HG03196 (cell line): ENCODE data around the gene RBCK1.
"Not testable (repeated sequence)": the region's sequence is repeated elsewhere in the genome, so short reads cannot be mapped to it uniquely, and the experiment has no call there.

ENCODE experiments used
- ATAC-seq: cut with Tn5 transposase; IDR thresholded peaks from one replicate; pipeline ENCODE4 v1.9.1; 2021; ENCODE audit not compliant: unreplicated experiment

The RBCK1 gene

DNA sequence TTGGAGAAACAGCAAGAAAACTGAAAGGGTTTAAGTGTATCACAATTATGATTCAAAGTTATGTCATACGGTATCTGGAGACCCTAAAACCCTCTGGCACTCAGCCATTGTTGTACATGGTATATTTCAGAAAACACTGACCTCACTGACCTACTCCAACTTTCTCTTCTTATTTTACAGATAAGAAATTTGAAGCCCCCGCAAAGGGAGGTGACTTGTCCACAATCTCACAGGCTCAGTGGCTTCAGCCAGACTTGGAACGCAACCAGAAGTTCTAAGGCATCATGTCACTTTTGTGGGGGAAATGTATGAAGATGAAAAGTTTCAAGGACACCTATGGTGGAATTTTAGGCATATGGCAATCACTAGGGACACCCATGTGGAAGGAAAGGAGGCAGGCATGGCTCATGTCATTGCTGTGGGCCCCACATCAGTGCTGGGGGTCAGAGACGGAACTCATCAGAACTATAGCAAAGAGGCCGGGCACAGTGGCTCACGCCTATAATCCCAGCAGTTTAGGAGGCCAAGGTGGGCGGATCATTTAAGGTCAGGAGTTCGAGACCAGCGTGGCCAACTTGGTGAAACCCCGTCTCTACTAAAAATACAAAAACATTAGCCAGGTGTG lies 32.7 kb upstream of the RBCK1 start:
- ATAC-seq: no peak

DNA sequence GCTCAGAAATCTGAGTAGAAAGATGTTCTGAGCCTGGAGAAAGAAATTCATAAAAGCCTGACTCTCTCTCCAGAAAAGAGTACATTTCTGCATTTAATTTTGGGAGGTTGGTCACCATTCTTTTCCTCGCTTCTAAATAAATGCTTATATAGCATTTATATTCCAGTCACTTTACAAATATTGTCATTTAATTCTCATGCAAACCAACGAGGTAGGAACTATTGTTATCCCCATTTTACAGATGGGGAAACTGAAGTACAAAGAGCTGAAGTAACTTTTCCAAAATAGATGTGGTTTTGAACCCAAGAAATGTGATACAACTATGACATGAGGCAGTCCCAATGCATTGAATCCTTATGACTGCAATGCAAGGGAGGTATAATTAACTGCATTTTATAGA lies 32.0 kb upstream of the RBCK1 start:
- no peak for ATAC-seq

DNA sequence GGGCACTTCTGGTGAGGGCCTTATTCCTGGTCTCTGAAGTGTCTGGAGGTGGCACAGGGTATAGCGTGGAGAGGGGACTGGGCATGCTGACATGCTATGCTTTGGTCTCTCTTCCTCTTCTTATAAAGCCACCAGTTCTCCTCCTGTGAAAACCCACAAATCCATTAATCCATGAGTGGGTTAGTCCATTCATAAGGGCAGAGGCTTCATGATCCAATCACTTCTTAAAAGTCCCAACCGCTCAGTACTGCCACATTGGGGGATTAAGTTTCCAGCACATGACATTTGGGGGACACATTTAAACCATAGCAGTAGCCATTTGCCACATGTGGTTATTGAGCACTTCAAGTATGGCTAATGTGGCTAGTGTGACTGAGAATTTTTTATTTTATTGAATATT lies 31.3 kb upstream of the RBCK1 start:
- no peak for ATAC-seq

DNA sequence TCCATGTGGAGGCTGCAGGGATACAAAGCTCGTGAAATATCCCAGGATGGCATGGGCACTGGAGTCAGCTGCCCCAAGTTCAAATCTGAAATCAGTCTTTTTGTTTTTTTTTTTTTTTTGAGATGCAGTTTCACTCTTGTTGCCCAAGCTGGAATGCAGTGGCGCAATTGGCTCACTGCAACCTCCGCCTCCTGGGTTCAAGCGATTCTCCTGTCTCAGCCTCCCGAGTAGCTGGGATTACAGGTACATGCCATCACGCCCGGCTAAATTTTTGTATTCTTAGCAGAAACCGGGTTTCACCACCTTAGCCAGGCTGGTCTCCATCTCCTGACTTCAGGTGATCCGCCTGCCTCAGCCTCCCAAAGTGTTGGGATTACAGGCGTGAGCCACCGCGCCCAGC lies 30.5 kb upstream of the RBCK1 start:
- ATAC-seq: not testable (repeated sequence)

DNA sequence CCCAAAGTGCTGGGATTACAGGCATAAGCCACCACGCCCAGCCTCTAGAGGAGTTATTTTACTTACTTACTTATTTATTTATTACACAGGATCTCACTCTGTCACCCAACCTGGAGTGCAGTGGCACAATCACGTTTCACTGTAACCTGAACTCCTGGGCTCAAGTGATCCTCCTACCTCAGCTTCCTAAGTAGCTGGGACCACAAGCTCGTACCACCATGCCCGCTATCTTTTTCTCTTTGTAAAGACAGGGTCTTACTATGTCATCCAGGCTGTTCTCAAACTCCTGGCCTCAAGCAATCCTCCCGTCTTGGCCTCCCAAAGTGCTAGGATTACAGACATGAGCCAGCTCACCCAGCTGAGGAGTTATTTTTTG lies 29.1 kb upstream of the RBCK1 start:
- no peak for ATAC-seq

DNA sequence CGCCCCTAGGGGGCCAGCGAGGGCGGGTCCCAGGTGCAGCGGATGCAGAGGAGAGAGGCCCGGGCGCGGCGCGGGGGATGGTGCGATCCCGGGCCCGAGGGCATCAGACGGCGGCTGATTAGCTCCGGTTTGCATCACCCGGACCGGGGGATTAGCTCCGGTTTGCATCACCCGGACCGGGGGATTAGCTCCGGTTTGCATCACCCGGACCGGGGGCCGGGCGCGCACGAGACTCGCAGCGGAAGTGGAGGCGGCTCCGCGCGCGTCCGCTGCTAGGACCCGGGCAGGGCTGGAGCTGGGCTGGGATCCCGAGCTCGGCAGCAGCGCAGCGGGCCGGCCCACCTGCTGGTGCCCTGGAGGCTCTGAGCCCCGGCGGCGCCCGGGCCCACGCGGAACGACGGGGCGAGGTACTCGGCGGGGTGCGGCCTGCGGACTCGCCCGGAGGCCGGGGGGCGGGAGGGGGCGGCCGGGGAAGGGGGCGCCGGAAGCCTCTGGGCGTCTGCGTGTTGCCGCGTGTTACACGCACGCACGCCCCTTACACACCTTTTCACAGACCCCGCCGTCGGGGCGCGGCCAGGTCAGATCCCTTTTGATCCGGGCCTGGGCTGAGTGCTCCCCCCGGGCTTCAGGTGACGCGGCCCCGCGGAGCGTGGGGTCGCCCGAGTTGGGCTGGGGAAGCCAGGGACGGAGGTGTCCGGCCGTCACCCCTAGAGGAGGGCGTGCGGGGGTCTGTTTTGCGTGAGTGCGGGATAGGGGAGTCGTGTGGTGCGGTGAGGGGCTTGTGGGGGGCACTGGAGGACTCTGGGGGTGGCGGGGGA lies 27.1 kb upstream of the RBCK1 start:
- peak; percentile 47 for ATAC-seq

DNA sequence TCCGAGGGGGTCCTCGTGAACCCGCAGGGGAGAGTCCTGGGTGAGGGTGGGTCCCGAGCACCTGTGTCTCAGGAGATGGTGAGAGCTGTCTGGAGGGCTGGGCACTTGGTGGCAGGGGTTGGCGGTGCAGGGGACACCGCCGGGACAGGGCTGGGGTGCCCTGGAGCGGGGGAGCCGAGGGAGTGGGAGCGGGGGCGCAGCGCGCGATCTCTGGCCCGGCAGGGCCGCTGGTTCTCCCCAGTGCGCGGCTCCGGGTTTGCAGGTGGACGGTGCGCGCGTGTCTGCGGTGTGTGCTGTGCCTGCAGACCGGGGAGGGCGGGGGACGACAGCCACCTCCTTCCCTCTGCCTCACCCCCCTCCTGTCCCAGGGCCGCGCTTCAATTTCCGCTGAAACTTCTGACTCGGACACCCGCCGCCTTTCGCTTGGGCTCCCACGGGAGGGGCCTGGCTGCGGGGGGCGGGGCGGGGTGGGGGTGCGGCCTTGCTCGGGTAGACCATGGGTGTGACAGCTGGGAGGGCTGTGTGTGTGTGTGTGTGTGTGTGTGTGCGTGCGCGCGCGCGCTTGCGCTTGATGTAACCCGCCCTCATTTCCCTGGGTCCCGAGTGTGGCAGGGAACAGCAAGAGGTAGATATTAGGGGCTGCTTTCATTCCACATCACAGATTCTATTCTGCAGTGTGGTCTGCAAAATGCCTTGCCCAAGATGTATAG lies 26.4 kb upstream of the RBCK1 start:
- ATAC-seq: peak; percentile 56

DNA sequence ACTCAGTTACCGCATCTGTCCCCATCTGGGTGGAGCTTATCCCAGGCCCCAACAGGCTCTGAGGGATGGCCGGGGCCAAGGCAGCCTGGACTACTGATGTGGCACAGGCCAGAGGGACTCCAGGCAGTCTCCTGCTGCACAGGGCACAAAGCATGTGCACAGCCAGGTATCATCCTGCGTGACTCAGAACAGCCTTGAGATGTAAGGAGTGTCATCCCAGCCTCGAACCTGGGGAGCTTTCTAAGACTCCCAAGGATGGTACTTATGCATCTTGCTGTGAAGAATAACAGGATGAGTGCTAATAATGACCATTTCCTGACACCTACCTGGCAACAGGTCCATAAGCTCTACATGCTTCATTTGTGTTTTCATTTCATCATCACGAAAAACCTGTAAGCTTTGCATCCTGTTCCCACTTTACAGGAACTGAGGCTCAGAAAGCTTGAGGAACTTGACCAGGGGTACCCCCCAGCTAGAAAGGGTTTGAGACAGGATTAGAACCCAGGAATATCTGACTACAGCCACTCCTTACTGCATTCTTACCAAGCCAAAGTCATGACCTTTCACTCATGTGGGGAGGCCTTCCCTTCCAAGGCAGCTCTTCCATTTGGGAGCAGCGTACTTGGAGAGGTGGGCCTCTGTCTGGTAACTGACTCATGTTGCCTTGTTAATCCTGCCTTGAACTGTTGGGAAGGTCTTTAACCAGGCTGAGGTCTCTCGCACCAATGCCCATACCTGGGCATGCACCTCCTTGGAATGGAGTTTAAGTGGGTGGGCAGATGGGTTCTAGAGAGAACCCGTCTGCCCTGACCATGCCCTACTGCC lies 25.6 kb upstream of the RBCK1 start:
- ATAC-seq: peak; percentile 1

DNA sequence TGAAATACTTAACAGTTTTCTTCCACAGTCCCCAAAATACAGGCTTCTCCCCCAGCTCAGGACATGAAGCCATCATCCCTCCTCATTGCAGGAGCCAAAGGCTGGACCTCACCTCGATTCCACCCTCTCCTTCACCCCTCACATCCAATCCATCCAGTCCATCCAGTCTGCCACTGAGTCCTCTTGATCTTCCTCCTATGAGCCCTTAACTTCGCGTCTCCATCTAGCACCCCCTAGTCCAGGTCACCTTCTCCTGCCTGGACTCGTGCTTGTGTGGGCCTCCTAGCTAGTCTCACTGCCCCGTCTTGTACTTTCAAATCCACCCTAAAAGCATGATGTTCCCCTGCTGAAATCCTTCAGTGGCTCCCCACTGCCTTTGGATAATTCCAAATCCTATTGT lies 24.2 kb upstream of the RBCK1 start:
- ATAC-seq: no peak

DNA sequence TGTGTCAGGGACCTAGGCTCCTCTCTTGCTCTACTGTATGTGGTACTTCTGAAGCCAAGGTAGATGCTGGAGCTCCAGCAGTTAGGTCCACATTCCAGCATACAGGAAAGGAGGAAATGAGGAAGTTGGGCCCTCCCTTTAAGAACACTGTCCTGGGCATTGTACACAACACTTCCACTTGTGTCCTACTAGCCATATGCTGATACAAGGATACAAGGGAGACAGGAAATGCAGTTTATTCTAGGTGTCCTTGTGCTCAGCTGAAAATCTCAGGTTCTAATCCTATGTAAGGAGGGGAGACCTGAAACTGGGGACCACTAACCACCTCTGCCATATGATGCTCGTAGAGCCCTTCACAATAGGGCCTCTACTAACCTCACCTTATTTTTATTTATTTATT lies 23.4 kb upstream of the RBCK1 start:
- ATAC-seq: no peak

DNA sequence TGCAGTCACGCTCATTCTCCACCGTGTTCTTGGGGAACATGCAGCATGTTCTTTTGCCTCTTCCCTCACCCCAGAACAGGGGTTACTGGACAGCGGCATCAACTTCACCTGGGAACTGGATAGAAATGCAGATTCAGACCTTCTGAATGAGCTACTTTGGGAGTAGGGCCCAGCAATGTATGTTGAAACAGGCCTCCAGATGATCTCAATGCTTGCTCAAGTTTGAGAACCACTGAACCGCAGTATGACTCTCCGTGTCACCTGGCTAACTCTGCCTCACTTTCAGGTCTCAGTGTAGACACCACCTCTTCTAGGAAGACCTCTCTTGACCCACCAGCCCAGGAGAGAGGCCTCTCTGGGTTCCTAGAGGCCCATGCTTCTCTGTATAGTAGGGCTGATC lies 22.7 kb upstream of the RBCK1 start:
- no peak for ATAC-seq

DNA sequence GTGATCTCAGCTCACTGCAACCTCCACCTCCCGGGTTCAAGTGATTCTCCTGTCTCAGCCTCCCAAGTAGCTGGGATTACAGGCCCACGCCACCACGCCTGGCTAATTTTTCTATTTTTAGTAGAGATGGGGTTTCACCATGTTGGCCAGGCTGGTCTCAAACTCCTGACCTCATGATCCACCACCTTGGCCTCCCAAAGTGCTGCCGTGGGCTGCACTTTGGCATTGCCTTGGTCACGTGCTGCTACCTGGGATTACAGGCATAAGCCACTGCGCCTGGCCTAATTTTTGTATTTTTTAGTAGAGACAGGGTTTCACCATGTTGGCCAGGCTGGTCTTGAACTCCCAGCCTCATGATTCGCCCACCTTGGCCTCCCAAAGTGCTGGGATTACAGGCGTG lies 21.5 kb upstream of the RBCK1 start:
- ATAC-seq: not testable (repeated sequence)

DNA sequence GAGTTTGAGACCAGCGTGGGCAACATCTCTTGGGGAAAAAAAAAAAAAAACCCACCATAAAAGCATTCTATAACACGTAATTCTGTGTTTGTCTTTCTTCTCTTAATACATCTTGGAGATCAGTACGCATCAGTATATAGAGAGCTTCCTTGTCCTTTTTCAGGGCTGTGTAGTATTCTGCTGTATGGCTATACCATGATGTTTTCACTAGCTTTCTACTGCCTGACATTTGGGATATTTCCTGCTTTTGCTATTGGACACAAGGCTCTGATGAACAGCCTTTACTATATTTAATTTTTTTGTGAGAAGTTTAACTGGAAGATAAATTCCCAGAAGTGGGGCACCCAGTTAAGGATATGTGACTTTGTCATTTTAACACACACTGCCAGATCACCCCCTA lies 20.6 kb upstream of the RBCK1 start:
- no peak for ATAC-seq

DNA sequence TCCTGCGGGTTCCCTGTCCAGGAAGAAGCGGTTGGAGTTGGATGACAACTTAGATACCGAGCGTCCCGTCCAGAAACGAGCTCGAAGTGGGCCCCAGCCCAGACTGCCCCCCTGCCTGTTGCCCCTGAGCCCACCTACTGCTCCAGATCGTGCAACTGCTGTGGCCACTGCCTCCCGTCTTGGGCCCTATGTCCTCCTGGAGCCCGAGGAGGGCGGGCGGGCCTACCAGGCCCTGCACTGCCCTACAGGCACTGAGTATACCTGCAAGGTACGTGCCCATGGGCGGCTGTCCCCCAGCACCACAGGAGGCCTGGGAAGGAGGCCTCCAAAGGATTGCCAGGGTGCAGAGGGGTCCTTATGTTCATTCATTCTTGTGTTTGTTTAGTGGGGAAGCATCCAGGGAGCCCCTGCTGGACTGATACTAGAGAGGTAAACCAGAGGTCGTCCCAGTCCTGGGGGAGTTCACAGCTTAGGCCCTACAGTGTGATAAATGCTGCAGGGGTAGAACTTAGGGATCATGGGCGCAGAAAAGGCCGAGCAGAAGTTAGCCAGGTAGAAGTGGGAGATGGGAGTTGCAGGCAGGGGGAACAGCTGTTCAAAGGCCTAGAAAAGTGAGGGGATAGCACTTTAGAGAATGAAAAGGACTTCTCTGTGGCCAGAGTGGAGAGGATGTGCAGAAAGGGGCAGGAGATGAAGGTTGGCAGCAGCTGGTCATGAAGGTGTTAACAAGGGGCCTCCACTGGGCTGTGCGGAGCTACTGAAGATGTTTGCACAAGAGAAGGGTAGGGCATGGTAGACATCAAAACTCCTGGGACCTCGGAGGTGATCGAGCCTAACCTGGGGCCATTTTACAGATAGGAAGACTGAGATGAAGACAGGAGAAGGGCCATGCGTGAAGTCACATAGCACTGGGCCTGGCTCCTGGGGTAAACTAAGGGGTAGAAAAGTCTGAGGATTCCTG lies 19.8 kb upstream of the RBCK1 start:
- ATAC-seq: no peak

DNA sequence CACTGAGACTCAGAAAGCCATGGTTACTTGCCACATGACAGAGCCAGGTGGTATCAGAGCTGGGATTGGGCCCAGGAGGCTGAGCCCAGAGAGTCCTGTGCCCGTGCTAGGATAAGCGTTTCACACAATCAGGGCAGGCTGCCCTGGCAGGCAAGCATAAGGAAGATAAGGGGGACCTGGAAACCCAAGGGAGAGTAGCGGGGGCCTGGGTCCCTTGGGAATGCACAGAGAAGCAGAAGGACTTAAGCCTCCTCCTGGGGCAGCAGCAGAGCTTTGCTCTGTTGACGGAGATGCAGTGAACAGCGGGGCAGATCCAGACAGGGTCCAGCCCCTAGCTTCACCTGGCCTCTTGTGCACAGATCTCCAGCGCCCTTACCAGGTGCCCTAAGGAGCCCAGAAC lies 18.9 kb upstream of the RBCK1 start:
- ATAC-seq: no peak

DNA sequence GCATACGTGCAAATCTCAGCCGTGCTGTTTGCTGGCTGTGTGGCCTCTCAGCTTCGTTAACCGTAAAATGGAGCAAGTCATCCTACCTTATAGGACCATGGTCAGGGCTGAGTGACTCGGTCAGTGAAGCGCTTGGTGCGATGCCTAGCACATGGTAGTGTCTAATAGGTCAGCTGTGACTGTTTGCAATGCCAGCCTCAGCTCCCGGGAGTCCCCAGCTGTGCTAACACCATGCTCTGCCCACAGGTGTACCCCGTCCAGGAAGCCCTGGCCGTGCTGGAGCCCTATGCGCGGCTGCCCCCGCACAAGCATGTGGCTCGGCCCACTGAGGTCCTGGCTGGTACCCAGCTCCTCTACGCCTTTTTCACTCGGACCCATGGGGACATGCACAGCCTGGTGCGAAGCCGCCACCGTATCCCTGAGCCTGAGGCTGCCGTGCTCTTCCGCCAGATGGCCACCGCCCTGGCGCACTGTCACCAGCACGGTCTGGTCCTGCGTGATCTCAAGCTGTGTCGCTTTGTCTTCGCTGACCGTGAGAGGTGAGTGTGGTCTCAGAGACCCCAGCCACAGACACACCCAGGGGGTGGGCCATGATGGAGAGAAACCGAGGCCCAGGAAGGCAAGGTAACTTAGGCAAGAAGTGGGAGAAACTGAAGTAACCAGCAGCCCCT lies 16.9 kb upstream of the RBCK1 start:
- ATAC-seq: no peak

DNA sequence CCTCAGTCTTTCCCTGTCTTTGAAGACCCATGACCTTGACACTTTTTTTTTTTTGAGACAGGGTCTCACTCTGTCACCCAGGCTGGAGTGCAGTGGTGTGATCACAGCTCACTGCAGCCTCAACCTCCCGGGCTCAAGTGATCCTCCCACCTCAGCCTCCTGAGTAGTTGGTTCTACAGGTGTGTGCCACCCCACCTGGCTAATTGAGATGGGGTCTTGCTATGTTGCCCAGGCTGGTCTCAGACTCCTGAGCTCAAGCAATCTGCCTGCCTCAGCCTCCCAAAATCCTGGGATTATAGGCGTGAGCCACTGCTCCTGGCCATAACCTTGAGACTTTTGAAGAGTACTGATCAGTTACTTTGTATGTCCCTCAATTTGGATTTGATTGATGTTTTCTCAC lies 14.8 kb upstream of the RBCK1 start:
- not testable (repeated sequence) for ATAC-seq

DNA sequence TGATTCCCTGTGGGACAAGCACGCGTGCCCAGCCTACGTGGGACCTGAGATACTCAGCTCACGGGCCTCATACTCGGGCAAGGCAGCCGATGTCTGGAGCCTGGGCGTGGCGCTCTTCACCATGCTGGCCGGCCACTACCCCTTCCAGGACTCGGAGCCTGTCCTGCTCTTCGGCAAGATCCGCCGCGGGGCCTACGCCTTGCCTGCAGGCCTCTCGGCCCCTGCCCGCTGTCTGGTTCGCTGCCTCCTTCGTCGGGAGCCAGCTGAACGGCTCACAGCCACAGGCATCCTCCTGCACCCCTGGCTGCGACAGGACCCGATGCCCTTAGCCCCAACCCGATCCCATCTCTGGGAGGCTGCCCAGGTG lies 11.9 kb upstream of the RBCK1 start:
- no peak for ATAC-seq

DNA sequence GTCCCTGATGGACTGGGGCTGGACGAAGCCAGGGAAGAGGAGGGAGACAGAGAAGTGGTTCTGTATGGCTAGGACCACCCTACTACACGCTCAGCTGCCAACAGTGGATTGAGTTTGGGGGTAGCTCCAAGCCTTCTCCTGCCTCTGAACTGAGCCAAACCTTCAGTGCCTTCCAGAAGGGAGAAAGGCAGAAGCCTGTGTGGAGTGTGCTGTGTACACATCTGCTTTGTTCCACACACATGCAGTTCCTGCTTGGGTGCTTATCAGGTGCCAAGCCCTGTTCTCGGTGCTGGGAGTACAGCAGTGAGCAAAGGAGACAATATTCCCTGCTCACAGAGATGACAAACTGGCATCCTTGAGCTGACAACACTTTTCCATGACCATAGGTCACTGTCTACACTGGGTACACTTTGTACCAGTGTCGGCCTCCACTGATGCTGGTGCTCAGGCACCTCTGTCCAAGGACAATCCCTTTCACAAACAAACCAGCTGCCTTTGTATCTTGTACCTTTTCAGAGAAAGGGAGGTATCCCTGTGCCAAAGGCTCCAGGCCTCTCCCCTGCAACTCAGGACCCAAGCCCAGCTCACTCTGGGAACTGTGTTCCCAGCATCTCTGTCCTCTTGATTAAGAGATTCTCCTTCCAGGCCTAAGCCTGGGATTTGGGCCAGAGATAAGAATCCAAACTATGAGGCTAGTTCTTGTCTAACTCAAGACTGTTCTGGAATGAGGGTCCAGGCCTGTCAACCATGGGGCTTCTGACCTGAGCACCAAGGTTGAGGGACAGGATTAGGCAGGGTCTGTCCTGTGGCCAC lies 11.3 kb upstream of the RBCK1 start:
- no peak for ATAC-seq
